MM.1S (cell line): ENCODE data around the gene GMIP.

Experiments used
- DNase-seq: peaks from one replicate; pipeline ENCODE4 v3.0.0-alpha.2; 2015
- H2AFZ ChIP-seq: fragments of 300-600 bp; sonication (generic); 2 replicates; pipeline ENCODE4 v1.6.0; 2016; ENCODE audit warnings: antibody characterized with exemption, low read length
- H3F3A ChIP-seq: fragments of 300-600 bp; sonication (generic); 2 replicates; pipeline ENCODE4 v1.6.1; 2016; ENCODE audit warnings: mild to moderate bottlenecking, antibody characterized with exemption, low read length, moderate library complexity, mixed read lengths; ENCODE audit not compliant: insufficient read depth
- H3K27ac ChIP-seq: fragments of 300-600 bp; sonication (generic); 2 replicates; pipeline ENCODE4 v1.5.1; 2016; ENCODE audit warnings: mild to moderate bottlenecking, low read length
- H3K27me3 ChIP-seq: fragments of 300-600 bp; sonication (generic); replicated peaks from 2 replicates; pipeline ENCODE4 v1.6.0; 2016; ENCODE audit warnings: low read length; ENCODE audit not compliant: insufficient read depth
- H3K36me3 ChIP-seq: fragments of 300-600 bp; sonication (generic); replicated peaks from 2 replicates; pipeline ENCODE4 v1.6.1; 2016; ENCODE audit warnings: mild to moderate bottlenecking, low read length, mixed read lengths; ENCODE audit not compliant: insufficient read depth
- H3K4me1 ChIP-seq: fragments of 300-600 bp; sonication (generic); 2 replicates; pipeline ENCODE4 v1.6.1; 2016; ENCODE audit warnings: low read length, mixed read lengths
- H3K4me2 ChIP-seq: fragments of 300-600 bp; sonication (generic); 2 replicates; pipeline ENCODE4 v1.6.0; 2016; ENCODE audit warnings: low read depth, low read length
- H3K4me3 ChIP-seq: fragments of 300-600 bp; sonication (generic); 2 replicates; pipeline ENCODE4 v1.5.1; 2016; ENCODE audit warnings: low read length, mixed read lengths
- H3K79me2 ChIP-seq: fragments of 300-600 bp; sonication (generic); 2 replicates; pipeline ENCODE4 v1.6.1; 2016; ENCODE audit warnings: mixed run types, low read length, mixed read lengths
- H3K9ac ChIP-seq: fragments of 300-600 bp; sonication (generic); 2 replicates; pipeline ENCODE4 v1.6.1; 2016; ENCODE audit warnings: low read length, mixed read lengths
- H3K9me2 ChIP-seq: fragments of 300-600 bp; sonication (generic); replicated peaks from 2 replicates; pipeline ENCODE4 v1.6.1; 2016; ENCODE audit warnings: mild to moderate bottlenecking, low read length, mixed read lengths; ENCODE audit not compliant: insufficient read depth
- H3K9me3 ChIP-seq: fragments of 300-600 bp; sonication (generic); replicated peaks from 2 replicates; pipeline ENCODE4 v1.6.1; 2016; ENCODE audit warnings: mild to moderate bottlenecking, low read length, mixed read lengths; ENCODE audit not compliant: insufficient read depth
- H4K20me1 ChIP-seq: fragments of 300-600 bp; sonication (generic); 2 replicates; pipeline ENCODE4 v1.6.1; 2016; ENCODE audit warnings: mild to moderate bottlenecking, low read length, moderate library complexity, mixed read lengths; ENCODE audit not compliant: insufficient read depth
- EZH2 ChIP-seq: fragments of 300-600 bp; sonication (generic); optimal IDR thresholded peaks from 2 replicates; pipeline ENCODE3; 2017; ENCODE audit warnings: low read depth, mild to moderate bottlenecking, antibody characterized with exemption, low read length, mixed read lengths
- EZH2phosphoT487 ChIP-seq: fragments of 300-600 bp; sonication (generic); IDR thresholded peaks from 2 replicates; pipeline ENCODE4 v1.6.1; 2018; ENCODE audit warnings: antibody characterized with exemption, low read length
- TF ChIP-seq, protein P1 (sequence below): fragments of 300-600 bp; sonication (generic); IDR thresholded peaks from 2 replicates; pipeline ENCODE4 v1.5.1; 2016; ENCODE audit warnings: antibody characterized with exemption, low read length, mixed read lengths

The GMIP gene

DNA sequence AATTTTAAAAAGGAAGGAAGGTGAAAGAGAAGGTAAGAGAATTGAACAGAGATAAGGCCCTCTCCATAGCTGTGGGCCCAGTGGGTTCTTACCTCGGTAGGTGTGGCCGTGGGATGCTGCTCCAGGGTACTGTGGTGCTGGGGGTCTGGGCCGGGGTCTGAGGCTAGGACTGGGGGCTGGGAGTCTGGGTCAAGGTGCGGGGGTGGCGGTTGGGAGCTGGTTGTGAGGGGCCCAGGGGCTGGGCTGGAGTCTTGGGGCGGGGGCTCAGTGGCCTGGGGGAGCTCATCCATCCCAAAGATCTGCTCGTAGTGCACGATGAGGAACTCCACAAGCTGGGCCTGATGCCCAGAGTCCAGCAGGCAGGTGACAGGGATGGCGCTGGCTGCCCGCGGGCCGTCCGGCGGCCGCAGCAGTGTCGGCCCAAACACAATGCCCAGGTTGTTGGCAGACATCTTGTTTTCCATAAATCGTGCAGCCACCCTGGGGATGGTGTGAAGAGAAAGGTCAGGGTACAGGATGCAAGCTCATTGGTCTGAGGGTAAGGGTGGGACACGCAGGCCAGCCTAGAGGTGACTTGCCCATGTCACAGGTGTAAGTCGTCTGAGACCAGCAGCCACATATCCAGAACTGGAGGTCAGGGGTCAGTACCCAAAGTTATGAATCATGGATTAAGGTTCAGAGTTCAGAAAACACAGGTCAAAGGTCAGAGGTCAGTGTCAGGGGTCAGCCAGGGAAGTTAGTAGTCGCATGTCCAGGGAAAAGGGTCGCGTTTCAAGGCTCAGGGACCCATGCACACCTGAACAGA lies 9.5 kb downstream of the GMIP start:
- no peak for DNase-seq
- Histone ChIP-seq H3K4me2 (no peak overlapping the region), H3K79me2 (no peaks in the 10 kb centered on the region), H3K9me3 (no peaks in the 10 kb centered on the region), H3K27me3 (no peaks in the 10 kb centered on the region), H3F3A (no peaks in the 10 kb centered on the region), H3K9me2 (no peaks in the 10 kb centered on the region), H3K36me3 (no peaks in the 10 kb centered on the region), H3K27ac (no peak overlapping the region), H4K20me1 (no peaks in the 10 kb centered on the region), H3K9ac (no peak overlapping the region), H2AFZ (no peak overlapping the region), H3K4me3 (no peak overlapping the region), H3K4me1 (no peaks in the 10 kb centered on the region)
- no peak for TF ChIP-seq EZH2
- TF ChIP-seq, protein P1, sequence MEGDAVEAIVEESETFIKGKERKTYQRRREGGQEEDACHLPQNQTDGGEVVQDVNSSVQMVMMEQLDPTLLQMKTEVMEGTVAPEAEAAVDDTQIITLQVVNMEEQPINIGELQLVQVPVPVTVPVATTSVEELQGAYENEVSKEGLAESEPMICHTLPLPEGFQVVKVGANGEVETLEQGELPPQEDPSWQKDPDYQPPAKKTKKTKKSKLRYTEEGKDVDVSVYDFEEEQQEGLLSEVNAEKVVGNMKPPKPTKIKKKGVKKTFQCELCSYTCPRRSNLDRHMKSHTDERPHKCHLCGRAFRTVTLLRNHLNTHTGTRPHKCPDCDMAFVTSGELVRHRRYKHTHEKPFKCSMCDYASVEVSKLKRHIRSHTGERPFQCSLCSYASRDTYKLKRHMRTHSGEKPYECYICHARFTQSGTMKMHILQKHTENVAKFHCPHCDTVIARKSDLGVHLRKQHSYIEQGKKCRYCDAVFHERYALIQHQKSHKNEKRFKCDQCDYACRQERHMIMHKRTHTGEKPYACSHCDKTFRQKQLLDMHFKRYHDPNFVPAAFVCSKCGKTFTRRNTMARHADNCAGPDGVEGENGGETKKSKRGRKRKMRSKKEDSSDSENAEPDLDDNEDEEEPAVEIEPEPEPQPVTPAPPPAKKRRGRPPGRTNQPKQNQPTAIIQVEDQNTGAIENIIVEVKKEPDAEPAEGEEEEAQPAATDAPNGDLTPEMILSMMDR, result no peak
- no peak for TF ChIP-seq EZH2phosphoT487

DNA sequence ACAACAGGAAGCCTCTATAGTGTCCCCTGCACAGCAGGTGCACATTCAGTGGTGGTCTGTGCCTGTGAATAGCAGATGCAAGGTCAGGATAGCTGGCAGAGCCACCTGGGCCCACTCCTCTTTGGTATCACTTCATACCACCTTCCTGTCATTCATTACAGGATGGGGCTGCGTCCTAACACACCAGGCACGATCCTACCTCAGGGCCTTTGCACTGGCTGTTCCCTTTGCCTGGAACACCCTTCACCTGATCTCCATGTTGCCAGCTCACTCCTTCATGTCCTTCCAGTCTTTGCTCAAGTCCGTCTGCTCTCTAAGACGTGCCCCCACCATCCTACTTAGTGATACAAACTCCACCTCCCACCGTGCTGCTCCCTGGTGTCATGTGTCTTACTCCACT lies 10.8 kb downstream of the GMIP start:
- Histone ChIP-seq H4K20me1 (no peaks in the 10 kb centered on the region), H3K9me3 (no peaks in the 10 kb centered on the region), H3K79me2 (no peaks in the 10 kb centered on the region), H3K27ac (no peak overlapping the region), H2AFZ (no peak overlapping the region), H3K4me2 (no peak overlapping the region), H3K27me3 (no peaks in the 10 kb centered on the region), H3F3A (no peaks in the 10 kb centered on the region), H3K9ac (no peak overlapping the region), H3K9me2 (no peaks in the 10 kb centered on the region), H3K4me3 (no peak overlapping the region), H3K4me1 (no peaks in the 10 kb centered on the region), H3K36me3 (no peaks in the 10 kb centered on the region)
- TF ChIP-seq EZH2, result no peak
- TF ChIP-seq, protein P1, result no peak
- TF ChIP-seq EZH2phosphoT487, result no peak
- no peak for DNase-seq

DNA sequence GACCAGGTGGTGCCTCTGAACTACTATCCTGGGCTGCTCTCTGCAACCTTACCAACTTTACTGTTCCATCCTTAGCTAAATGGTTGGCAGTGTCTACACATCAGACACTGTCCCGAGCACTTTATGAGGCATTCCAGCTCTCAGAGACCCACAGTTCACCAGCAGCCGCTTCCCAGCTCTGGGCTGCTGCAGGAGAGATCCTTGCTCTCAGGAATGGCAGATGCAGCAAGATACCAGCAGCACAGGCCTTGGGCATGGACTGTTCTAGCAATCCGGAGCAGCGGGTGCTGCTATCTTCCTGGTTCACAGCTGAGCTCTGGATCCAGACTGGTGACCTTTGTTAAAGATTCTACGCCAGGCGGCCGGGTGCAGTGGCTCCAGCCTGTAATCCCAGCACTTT lies 12.1 kb downstream of the GMIP start:
- Histone ChIP-seq H3K9me3 (no peaks in the 10 kb centered on the region), H2AFZ (no peak overlapping the region), H3K27me3 (no peaks in the 10 kb centered on the region), H3K4me3 (no peak overlapping the region), H4K20me1 (no peaks in the 10 kb centered on the region), H3K4me1 (no peaks in the 10 kb centered on the region), H3K9ac (no peak overlapping the region), H3K4me2 (no peak overlapping the region), H3F3A (no peaks in the 10 kb centered on the region), H3K27ac (no peak overlapping the region), H3K36me3 (no peaks in the 10 kb centered on the region), H3K79me2 (no peaks in the 10 kb centered on the region), H3K9me2 (no peaks in the 10 kb centered on the region)
- DNase-seq, result no peak
- TF ChIP-seq EZH2phosphoT487, result no peak
- TF ChIP-seq EZH2, result no peak
- TF ChIP-seq, protein P1, result no peak
